CD4-positive, alpha-beta T cell treated with Interleukin-17A for 4 hours (primary cell): Measurements from ENCODE around the gene CNTN4.

Experiments used
- DNase-seq: peaks from one replicate; pipeline ENCODE4 v3.0.0-alpha.2; 2020; ENCODE audit warnings: mixed read lengths

Gene CNTN4

GRCh38 chr3:2423143-2423542 is 324.5 kb downstream of the CNTN4 start:
- no peak for DNase-seq

DNA sequence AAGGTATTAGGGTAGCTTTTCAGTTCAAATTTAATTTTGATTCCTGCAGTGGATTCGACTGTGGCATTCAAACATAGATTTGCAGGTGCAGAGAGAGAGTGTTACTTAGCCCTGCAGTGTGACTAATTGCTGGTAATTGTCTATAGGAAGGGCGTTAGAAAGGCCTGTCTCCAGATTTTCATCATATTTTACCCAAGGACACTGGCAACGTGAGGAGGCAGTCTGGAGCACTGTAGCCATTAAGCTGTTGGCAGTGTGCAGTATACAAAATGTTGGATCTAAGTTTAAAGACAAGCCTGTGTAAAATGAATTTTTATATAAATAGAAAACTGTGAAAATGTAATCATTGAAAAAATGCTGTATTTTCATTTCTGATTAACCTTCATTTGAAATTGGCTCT is 342.9 kb downstream of the CNTN4 start:
- no peak for DNase-seq

- no peak for DNase-seq
Observed at GRCh38 chr3:2446146-2446545, 347.5 kb downstream of the CNTN4 start.

GRCh38 chr3:2452249-2452648 is 353.6 kb downstream of the CNTN4 start:
- DNase-seq: no peak

DNA sequence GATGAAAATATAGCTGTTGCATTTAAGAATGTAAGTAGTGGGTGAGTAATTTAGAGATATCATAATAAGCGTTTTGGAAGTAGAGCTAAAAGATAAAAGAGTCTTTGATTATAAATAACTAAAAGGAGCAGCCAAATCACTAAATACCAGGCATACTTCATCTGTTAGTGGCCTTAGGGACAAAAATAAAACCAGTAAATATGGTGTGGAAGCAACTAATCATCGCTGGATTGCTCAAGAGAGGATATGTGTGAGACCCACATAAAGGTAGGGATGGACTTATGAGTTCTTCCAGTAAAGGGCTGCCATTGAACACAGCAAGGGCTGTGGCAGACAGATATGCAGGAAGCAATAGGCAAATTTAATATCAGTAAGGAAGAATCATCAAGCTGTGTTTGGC is 356.2 kb downstream of the CNTN4 start:
- DNase-seq: no peak

DNA sequence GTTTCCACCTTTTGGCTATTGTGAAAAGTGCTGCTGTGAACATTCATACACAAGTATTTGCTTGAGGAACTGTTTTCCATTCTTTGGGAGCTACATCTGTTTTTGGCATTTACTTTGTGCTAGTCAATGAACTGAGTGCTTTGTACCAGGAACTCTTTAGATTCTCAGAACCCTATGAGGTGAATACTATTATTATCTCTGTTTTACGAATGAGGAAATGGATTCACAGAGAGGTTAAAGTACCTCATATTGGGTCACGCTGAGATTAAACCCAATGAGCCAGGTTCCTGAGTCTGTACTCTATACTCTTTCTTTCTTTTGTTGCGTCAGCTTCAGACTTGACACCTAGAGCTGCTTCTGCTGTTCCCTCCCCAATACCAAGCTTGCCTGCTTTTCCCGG is 358.1 kb downstream of the CNTN4 start:
- no peak for DNase-seq

- DNase-seq: no peak
Observed at GRCh38 chr3:2458816-2459215, 360.1 kb downstream of the CNTN4 start.

DNA sequence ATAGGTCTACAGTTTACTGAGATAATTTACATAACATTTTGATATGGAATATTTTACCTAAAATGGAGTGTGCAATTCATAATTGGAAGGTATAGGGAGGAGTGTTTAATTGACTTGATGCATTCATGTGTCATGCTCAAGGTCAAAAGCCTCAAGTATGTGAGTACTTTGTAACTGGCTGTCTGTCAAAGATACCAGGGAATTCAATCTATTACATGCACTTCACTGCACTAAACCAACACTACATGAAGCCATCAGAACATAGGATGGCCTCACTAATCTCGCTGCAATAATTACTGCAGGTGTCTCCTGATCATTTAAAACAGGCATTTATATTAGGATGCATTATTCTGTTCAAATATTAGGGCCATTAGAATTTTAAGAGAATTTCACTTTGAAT is 367.2 kb downstream of the CNTN4 start:
- no peak for DNase-seq

- DNase-seq: no peak
Observed at GRCh38 chr3:2468816-2469215, 370.1 kb downstream of the CNTN4 start.

DNA sequence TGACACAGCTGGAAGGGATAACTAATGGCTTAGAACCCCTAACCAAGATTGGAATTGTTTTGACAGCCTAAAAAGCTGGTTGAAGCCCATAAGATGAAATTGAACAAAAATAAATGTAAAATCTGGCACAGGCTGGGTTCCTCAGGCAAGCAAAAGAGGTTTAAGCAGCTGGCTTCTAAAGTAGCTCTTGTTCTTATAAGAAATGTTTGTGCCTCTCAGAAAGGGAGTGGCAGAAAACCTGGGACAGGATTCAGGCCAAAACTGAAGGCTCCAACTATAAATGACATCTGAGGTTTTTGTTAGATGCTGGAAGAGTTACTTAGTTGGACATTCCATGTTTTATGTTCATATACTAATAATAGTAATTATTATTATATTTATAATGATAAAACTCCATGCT is 378.3 kb downstream of the CNTN4 start:
- no peak for DNase-seq

DNA sequence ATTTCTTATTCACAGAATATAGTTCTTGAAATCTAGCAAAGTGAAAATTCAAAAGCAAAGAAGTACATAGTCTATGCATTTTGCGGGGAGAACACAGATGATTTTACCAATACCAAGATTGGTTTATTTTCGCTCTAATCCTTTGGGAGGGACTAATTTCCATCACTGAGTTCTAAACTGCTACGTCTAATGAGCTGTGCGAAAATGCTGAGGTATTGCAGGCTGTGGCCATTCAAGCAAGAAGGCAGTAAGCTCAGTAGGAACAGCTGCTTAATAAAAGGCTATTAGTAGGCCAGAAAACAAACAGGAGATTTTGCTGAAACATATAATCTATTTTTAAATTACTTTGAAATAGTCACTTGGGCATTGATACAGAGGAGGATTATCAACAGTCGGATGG is 379.0 kb downstream of the CNTN4 start:
- no peak for DNase-seq

DNA sequence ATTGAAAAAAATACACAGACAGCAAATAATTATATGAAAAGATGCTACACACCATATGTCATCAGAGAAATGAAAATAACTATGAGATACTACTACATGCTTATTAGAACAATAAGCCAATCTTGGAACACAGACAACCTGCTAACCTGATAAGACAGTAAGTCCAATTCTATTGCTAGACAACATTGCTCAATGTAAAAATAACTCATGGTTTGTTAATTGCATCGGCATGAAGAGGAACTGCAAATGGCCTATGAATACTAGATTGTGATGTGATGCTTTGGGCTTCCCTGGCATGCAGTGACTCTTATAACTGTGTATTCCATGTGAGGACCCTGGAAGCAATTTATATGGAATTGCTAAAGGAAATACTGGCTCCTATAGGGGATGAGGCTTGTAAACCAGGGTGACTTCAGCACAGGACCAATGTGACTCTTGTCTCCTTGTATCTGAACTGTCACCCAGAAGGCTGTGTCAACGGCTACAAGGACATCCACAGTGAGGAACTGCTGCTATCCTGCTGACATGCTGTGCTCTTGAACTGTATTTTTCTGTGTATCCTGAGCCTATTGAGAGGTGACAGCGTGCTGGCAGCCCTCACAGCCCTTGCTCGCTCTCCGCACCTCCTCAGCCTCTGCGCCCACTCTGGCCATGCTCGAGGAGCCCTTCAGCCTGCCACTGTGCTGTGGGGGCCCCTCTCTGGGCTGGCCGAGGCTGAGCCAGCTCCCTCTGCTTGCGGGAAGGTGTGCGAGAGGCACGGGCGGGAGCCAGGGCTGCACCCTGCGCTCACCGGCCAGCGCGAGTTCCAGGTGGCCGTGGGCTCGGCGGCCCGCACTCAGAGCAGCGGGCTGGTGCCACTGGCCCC is 385.7 kb downstream of the CNTN4 start:
- no peak for DNase-seq

- no peak for DNase-seq
Observed at GRCh38 chr3:2485027-2485375, 386.3 kb downstream of the CNTN4 start.

DNA sequence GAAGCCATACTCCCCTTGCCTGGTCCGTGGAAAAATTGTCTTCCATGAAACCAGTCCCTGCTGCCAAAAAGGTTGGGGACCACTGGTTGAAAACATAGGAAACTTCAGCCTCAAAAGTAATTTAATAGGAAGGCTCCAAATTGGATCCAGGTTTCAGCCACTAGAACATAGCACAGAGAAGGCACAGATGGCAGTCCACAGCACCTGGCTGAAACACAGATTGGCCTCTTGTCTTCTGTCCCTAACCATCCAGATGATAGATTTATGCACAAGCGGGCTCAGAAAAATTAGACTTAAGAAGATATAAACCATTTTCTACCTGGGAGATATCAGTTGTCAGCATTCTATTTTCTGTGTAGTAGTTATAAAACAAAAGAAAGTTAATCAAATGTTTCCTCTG is 397.1 kb downstream of the CNTN4 start:
- no peak for DNase-seq

- no peak for DNase-seq
Observed at GRCh38 chr3:2504912-2505311, 406.2 kb downstream of the CNTN4 start.

- DNase-seq: no peak
Observed at GRCh38 chr3:2506776-2507175, 408.1 kb downstream of the CNTN4 start.

DNA sequence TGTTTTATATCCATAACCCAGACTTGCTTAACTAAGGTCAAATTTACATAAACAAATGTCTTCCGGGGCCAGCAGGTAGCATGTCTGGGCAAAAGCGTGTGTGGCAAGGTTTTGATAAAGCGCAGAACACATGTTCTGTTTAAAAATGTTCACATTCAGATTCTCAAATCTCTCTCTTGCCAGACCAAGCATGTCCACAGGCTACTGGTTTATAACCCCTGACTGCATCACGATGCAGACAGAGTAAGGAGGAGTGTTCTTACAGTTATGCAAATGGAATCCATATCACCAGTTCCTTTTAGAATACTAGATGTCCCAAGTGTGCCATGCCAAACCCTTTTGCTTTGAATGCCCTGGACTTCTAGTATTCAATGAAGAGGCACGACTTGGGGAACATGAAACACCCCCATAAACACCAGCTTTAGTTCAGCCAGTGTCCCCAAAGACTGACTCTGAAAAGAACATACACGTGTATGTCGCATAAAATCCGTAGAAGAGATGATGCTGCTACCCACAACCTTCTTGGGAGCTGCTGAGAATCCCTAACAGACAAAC is 412.0 kb downstream of the CNTN4 start:
- no peak for DNase-seq

DNA sequence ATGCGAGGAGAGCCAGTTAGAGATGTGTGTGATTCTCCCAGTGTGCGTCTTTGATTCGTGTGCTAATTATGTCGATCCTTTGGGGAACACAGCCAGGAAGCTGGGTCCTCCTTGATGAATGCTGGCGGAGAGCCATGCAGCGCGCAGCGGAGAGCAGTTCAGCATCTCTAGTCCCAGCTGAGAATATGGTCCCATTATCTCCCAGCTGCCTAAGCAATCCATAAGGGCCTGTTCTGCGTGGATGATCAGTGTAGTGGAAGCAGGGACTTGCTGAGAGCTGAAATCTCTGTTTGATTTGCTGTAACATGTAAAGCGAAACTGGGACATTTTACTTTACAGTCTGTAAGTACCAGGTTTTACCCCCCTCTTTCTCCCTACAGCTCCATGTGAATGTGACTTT is 412.7 kb downstream of the CNTN4 start:
- no peak for DNase-seq

- no peak for DNase-seq
Observed at GRCh38 chr3:2512881-2513280, 414.2 kb downstream of the CNTN4 start.

DNA sequence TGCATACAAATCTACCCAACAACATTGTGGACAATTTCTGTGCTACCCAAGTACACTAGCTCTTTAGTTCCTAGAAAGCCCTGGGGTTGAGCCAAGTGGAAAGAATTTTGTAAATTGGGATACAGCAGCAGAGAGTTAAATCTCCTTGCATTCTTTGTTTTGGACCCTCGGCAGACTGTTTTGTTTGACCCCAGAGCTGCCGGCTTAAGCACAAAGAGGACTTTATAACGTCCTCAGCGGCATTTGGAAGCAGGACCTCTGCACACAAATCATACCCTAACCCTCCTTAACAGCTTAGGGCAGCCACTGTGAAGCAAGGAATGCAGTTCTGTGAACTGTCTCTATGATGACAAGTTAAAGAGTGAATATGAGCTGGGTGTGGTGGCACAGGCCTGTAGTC is 415.3 kb downstream of the CNTN4 start:
- DNase-seq: no peak

DNA sequence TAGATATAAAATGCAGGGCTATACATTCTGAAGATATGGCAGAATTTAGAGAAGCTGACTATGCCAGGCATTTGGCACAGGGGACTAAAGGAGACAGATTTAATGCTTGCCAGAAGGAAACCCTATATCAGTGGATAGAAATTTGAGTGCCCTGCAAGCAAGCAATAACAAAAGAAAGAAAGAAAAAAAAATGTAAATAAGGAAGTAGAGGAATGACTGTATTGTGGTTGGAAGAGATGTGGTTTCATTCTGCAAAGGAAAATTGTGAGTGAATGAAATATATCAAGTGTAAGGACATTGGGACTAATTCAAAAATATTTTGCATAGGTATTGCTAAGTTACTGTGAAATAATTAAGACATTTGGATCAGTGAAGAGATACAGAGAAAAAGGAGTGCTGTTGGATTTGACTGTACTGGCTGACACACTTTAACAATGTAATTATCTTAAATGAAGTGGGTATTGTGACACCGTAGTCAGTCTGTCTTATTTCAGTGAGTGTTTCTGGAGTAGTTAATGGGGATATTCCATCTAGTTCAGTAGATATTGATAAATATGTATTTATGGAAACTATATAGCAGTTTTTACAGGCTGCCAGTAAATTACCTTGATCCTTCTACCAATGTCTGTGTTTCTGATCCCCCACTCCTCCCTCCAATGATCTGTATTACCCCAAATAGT is 418.2 kb downstream of the CNTN4 start:
- no peak for DNase-seq

GRCh38 chr3:2517500-2518172 is 419.0 kb downstream of the CNTN4 start:
- no peak for DNase-seq

DNA sequence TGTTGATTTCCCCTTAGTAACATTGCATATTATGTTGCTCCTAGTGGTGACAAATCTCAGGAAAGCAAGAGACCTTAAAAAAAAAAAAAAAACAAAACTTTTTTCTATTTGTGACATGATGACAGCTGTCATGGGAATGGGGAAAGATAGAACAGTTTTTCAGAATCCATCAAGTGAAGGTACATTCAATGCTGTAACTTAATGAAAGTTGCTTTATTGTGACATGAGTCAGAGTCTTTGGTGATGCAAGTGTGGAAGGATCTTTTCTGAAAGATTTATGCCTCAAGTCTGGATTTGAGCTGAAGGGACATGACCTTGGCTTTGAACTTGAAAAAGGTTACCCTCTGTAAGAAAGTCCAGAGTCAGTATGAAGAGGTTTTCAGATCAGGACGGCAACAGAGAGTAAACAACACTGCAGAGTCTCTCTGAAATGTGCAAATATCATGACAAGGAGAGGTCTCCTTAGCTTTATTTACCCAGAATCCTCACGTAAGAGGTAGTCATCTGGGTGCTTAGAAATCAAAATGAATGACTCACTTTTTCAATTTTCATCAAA is 424.7 kb downstream of the CNTN4 start:
- no peak for DNase-seq
